MM.1S (cell line): ENCODE results near the gene ANGPTL5.

Source experiments
- CTCF ChIP-seq: fragments of 300-600 bp; sonication (generic); IDR thresholded peaks from 2 replicates; pipeline ENCODE4 v1.5.1; 2016; ENCODE audit warnings: antibody characterized with exemption, low read length, mixed read lengths
- EZH2phosphoT487 ChIP-seq: fragments of 300-600 bp; sonication (generic); IDR thresholded peaks from 2 replicates; pipeline ENCODE4 v1.6.1; 2018; ENCODE audit warnings: antibody characterized with exemption, low read length

GRCh38 chr11:101913656-101914055, 2.7 kb downstream of the ANGPTL5 start:
- no peak for TF ChIP-seq CTCF
- TF ChIP-seq EZH2phosphoT487 = no peak
